Measurements from ENCODE around the gene ZBTB20.

GRCh38 chr3:115110830-115111229 lies 36.3 kb downstream of the ZBTB20 start:
- no peak for TF ChIP-seq POLR2AphosphoS5 (IDR thresholded peaks at IDR 0.05)
- no peak for TF ChIP-seq CTCF (IDR thresholded peaks at IDR 0.05)
- no peak for TF ChIP-seq POLR2A (IDR thresholded peaks at IDR 0.05)
